Panc1 (cell line): ENCODE results near the gene TESK2.

Experiments
- CTCF ChIP-seq: fragments of 450-650 bp; IDR thresholded peaks from 2 replicates; pipeline ENCODE4 v1.5.1; 2017; ENCODE audit warnings: mild to moderate bottlenecking
- POLR2AphosphoS5 ChIP-seq: IDR thresholded peaks from 2 replicates; pipeline ENCODE4 v1.6.1; 2012; ENCODE audit warnings: mild to moderate bottlenecking, low read depth, low read length, moderate library complexity
- REST ChIP-seq, 2 experiments: IDR thresholded peaks; 2 replicates each; pipeline ENCODE4 v1.6.1; 2011 to 2012; ENCODE audit warnings: low read depth in 2 of 2, control low read depth in 1 of 2, low read length in 1 of 2, mild to moderate bottlenecking in 1 of 2, moderate library complexity in 1 of 2; ENCODE audit not compliant: insufficient read depth in 1 of 2
- SIN3A ChIP-seq: IDR thresholded peaks from 2 replicates; pipeline ENCODE4 v1.6.1; 2012; ENCODE audit warnings: low read depth, mild to moderate bottlenecking, low read length, moderate library complexity, borderline replicate concordance; ENCODE audit not compliant: insufficient read depth

DNA sequence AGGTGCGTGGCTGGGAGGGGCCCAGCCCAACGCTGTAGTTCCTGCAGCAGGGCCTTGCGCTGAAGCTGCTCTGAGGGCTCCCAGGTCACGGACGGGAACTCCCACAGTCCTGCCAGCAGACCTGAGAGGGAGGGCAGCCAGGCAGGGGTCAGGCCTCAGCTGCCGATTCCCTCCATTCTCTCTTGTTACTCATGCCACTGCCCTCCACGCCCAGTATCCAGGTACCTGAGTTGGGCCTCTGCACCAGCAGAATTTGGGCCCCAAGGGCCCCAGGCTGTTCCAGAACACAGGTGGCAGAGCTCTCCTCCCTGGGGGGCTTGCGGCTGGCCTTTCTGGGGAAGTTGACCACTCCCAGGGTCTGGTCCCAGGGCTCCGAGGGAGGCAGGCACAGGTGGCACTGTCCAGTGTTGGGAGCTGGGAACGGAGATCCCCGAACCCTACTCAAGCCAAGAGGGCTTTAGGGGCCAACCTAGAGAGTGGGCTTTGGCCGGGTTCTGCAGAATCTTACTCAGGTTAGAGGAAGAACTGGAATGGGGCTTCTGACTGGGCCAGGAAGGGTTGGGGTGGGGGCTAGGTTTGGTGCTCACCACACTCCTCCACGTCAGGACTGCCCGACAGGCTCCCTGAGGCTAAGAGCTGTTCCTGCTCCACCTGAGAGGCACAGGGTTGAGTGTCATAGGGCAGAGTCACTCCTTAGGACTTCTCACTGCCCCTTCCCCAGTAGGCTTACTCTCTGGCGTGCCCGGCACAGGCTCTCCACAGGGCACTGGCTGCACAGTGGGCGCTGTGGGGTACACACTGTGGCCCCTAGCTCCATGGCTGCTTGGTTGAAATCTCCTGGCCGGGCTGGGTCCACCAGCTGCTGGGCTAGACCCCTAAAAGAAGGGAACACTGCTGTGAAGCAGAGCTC, 159.3 kb downstream of the TESK2 start:
- TF ChIP-seq CTCF (no peak), REST (IDR thresholded peaks at IDR 0.05; ENCODE audit: insufficient read depth in 1 of 2, low read depth in 2 of 2, low read length in 1 of 2) (no peak), SIN3A (no peak), POLR2AphosphoS5 (no peak)
